HG03135 (cell line): ENCODE measurements around the gene SEC61A1.

Experiments used
- ATAC-seq: cut with Tn5 transposase; IDR thresholded peaks from one replicate; pipeline ENCODE4 v1.9.1; 2021; ENCODE audit warnings: mild to moderate bottlenecking, moderate library complexity; ENCODE audit not compliant: unreplicated experiment

The SEC61A1 gene

DNA sequence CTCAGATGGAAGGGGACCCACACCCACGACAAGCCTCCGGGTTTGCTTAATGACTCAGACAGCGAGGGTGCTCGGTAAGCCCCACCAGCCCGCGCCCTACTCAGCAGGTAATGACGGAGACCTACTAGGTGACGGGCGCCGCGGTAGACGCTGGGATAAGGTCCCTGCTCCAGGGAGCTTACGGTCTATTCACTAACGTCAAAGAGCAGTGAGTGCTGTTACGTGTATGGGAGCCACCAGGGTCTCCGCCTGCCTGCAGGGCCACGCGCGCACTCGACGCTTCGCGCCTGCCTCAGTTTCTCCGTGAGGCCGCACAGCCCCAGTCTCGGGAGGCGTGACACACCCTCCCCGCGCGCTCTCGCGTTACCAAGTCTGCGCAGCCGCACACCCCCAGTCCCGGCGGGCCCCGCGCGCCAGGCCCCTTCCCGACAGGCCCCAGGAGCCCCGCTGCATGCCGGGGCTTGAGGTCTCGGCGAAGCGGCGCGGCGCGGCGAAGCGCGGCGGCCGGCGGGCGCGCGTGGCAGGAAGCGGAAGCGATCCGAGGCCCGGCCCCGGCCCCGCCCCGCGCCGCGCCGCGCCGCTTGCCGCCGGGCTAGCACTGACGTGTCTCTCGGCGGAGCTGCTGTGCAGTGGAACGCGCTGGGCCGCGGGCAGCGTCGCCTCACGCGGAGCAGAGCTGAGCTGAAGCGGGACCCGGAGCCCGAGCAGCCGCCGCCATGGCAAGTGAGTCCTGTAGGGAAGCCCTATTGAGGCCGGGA, at the start of gene SEC61A1:
Gene SEC61A1, plus strand, starts transcription at position 601 of the 758 bp plus-strand sequence. Its CDS starts 116 bp downstream, at position 717.
- ATAC-seq, result peak; percentile 94

DNA sequence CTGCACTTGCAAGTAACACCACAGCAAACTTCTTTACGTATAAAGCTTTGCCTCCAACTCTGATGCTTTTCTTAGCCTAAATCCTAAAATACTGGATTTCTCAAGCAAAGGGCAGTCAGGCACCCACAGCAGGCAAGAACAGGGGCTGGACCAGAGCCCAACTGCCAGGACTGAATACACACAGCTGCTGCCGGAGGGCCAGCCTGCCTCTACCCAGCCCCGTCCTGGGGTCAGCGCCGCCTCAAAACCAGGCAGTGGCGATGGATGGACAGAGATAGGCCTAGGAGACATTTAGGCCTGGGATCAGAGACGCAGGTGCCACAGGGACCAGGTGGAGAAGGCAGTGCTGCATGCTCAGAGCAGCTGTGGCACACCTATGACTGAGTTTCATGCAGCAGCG, 47.6 kb upstream of the SEC61A1 start:
- ATAC-seq, result no peak

DNA sequence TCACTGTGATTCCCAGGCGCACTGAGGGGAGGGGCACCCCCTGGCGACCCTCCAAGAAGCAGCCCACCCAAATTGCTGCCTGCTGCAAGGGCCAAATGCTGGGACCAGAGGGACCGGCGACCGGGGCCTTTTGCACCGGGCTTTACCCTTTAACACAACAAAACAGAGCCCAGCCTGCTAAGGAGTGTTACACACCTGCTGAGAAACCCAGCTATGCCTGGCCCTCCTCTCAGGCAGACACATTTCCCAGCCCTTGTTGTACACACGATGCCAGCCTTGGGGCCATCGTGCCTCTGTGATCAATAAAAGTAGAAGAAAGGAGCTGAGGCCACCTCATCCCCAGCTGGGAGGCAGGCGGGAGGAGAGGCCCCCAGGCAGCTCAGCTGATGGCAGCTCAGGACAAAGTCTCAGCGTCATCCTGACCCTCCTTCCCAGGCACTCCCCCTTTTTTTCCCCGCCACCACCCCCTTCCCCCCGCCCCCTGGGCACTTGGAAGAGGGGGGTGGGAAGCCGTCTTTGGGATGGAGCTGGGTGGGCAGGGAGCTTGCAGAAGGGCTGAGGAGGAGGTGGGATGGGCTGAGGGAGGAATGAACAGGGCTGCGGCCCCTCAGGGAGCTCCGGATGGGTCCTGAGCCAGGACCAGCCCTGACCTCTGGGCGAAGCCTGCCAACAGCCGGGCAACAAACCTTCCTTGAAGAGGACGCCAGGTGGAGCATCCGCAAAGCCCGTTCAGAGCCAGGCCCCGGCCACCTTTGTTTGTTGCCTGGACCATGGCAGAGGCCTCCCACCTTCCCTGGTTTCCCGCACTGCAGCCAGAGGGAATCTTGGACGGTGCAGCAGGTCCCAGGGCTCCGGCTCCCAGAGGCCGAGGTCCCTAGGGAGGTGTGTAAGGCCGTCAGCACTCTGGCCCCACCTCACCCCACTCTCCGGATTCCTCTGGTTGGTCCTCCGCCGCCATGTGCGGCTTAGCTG, 45.9 kb upstream of the SEC61A1 start:
- no peak for ATAC-seq

DNA sequence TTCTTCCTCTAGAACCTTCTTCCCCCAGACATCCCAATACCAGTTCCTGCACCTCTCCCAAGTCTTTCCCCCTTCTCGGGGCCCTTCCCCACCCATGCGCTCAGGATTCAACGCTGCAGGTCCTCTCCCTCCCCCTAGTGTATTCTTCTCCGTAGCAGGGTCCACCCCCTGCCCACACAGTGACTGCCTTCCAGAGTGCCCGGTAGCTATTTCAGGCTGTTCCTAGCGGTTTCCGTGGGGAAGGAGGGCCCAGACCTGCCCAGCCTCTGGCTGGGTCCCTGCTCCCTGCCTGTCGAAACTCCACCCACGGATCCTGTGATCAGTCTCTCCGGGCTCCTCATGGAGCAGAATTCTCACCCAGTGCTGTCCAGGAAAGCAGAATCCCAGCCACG, 45.2 kb upstream of the SEC61A1 start:
- no peak for ATAC-seq

- ATAC-seq, result no peak
Observed at GRCh38 chr3:128009952-128010846, 42.0 kb upstream of the SEC61A1 start.

DNA sequence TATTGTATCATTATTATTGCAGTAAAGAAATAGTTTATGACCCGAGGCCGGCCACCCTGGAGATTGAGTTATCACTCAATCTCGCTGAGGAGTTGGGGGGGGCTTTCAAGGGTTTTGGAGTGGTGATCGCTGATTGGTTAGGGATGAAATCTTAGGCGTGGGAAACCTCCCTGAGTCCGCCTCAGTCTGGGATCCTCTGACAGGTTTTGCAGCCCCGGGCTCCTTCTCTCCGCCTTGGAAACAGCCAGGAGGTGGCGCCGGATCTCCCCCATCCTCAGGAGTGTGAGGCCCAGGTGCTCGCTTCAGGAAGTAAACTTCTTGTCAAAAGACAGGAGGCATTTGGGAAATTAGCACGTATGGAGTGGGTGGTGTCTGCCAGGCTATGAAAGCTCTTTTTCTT, 41.1 kb upstream of the SEC61A1 start:
- ATAC-seq, result no peak

DNA sequence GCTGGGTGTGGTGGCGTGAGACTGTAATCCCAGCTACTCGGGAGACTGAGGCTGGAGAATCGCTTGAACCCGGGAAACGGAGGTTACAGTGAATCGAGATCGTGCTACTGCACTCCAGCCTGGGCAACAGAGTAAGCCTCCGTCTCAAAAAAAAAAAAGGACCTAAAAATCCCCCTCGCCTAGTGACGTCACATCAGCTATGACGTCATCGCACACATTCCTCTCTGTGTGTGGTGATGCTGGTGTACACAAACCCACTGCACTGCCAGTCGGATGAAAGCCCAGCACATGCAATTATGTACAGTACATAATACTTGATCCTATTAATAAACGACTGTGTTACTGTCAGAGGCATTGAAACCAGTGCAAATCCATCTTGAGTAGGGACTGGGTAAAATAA, 40.2 kb upstream of the SEC61A1 start:
- ATAC-seq, result no peak

- no peak for ATAC-seq
Observed at GRCh38 chr3:128014548-128014947, 37.7 kb upstream of the SEC61A1 start.

- ATAC-seq, result no peak
Observed at GRCh38 chr3:128016502-128016901, 35.7 kb upstream of the SEC61A1 start.

GRCh38 chr3:128021768-128022372, 30.4 kb upstream of the SEC61A1 start:
- no peak for ATAC-seq

DNA sequence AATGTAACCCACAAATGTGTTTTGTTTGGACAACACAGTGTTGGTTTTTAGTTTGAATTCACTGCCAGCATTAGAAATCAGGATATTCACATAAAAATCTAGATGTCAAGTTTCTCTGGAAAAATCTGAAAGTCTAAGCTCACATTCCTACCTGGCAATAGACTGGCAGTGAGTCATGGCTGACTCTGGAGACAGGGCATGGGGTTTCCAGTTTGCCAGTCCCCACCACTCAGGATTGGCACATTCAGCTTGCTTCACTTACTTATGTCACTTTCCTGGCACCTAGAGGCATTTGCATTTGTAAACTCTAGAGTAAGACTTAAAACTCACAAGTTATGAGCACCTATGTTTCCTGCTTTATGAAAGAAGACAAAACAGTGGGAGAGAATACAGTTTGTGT, 19.1 kb upstream of the SEC61A1 start:
- no peak for ATAC-seq

DNA sequence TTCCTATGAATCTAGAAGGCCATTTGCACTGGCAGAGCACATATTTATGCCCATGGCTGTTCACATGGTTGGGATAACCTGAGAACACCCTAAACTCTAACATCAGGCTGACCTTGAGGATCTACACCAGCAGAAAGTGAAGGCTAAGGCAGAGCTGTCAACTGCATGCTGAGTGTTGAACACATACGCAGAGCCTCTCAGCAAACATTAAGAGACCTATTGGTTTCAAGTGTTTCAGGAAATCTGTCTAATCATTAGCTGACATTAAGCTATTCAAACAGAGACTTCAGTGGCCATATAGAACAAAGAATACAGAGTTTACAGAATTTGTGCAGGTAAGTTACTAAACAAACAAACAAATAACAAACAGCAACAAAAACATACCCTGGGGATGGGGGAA, 16.1 kb upstream of the SEC61A1 start:
- no peak for ATAC-seq

DNA sequence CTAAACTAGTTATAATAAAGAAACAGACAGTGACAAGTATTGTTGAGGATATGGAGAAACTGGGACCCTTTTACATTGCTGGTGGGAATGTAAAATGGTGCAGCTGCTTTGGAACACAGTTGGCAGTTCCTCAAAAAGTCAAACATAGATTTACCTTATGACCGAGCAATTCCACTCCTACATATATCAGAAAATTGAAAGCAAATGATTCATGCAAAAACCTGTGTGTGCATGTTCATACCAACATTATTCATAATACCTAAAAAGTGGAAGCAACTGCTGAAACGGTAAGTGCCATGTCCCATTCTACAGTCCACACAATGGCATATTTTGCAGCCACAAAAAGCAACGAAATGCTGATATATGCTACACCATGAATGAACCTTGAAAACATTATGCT, 12.2 kb upstream of the SEC61A1 start:
- ATAC-seq, result no peak

DNA sequence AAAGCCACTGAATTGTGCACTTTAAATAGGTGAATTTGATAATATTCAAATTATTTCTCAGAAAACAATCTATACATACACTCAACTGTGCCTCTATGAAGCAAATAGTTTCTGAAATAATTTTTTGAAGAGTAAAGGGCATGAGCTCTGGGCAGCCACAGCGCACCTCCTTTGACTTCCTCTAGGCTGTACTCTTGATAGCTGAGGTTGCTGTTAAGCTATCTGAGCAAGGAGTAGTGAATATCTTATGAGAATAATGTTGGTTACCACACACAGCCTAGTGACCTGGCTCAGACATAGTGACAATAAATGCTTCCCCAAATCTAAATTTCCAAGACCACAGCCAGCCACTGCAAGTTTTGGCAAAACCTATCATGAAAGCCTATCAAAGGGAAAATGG, 11.6 kb upstream of the SEC61A1 start:
- no peak for ATAC-seq

DNA sequence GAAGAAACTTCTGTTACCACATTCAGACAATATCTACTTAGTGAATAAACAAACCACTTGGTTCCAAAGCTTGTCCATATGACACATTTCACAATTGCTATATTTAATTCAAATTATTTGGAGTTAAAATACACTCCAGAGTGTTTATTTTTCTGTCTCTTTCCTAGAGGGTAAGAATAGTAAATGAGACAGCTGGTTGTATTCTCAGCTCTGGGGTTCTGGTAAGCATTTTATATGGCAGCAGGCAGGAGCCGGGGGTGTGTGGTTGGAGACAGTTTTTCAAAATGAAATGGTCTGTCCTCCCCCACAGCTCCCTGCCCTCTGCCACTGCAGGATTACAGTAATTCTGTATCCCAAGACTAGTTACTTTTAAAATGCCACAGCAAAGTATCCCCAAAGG, 10.9 kb upstream of the SEC61A1 start:
- ATAC-seq, result no peak

DNA sequence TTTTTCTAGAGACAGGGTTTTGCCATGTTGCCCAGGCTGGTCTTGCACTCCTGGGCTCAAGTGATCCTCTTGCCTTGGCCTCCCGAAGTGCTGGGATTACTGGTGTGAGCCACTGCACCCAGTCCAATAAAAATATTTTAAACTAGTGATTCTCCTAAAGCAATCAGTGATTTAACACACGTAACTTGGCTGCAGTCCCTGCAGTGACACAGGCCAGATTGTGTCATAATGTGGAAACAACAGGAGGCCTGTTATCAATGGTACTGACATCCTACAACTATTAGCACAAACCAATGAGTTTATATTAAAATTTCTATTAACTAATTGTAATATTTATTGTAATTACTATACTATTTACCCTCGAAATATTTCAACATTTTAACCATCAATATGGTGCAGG, 1.6 kb upstream of the SEC61A1 start:
- ATAC-seq, result no peak

DNA sequence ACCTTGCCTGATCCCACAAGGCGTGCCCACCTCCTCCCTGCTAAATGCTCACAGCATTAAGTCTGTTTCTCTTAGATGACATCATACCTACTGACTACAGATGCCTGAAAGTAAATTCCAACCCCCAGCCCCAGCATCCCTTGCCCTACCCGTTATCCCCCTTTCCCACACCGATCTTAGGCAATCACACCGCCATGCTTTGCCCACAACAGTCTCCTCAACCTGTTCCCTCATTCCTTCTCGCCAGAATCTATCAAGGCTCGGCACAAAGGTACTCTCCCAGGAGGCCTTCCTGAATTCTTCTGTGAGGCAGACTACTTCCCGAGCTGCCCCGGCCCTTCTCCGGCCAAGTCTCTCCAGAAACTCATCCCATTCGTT, 789 bp upstream of the SEC61A1 start:
- no peak for ATAC-seq

DNA sequence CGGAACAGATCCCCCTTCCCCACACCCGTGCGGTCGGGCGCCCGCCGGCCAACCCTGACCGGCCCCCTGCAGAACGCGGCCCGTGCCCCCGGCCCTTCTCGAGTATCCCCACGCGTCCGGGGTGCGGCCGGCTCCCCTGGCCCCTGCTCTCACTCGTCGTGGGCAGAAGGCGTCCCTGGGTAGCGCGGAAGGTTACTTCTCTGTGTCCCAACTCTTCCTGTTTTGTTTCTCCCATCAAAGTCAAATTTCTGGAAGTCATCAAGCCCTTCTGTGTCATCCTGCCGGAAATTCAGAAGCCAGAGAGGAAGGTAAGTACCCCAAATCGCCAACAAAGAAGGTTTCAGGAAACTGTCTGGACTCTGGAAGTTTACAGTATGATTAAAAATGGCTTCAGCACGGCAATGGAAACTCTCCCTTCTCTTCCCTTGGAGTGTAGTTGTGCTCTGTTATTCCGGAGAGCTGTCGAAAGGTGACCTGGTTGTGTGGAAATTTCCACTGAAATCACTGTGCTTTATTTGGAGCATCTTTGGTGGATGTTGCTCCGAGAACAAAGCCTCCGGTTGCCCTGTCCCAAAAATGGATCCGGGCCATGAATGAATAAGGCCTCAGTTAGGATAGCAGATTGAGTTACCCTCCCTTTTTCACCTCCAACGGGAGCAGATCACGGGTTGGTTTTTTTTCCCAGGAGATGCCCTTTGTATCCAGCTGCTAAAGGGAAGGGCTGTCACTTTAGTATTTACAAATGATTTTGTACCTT, 536 bp downstream of the SEC61A1 start:
- no peak for ATAC-seq

DNA sequence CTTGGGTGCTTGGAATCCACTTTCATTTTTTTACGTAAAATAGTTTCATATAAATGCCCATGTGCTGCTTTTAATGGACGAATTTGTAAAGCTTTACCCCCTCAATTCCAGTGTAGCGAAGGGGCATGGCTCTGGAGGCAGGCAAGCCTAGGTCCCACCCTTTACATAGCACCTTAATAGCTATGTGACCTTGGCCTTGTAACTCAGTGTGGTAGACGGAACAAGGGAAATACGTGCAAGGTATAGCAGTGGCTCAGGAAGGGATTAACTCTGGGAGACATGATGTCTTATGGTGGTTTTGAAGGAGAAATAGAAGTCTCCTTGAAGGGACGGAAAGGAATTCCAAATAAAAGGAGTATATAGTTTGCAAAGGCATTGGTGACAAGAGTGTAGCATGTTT, 1.4 kb downstream of the SEC61A1 start:
- ATAC-seq, result no peak

GRCh38 chr3:128054367-128054766, 2.1 kb downstream of the SEC61A1 start:
- no peak for ATAC-seq
